Loucy (cell line): ENCODE measurements around the gene GP5.

Experiments
- H2AFZ ChIP-seq: fragments of 200-600 bp; sonication (generic); 2 replicates; pipeline ENCODE4 v1.6.0; 2016; ENCODE audit warnings: antibody characterized with exemption, mild to moderate bottlenecking, low read length, moderate library complexity
- H3F3A ChIP-seq: fragments of 200-600 bp; 2 replicates; pipeline ENCODE4 v1.6.0; 2016; ENCODE audit warnings: antibody characterized with exemption, low read depth, mild to moderate bottlenecking
- H3K27me3 ChIP-seq: fragments of 200-600 bp; sonication (generic); 2 replicates; pipeline ENCODE4 v1.6.1; 2014; ENCODE audit warnings: low read length, mild to moderate bottlenecking; ENCODE audit not compliant: insufficient read depth, poor library complexity, severe bottlenecking
- H3K36me3 ChIP-seq: fragments of 200-600 bp; sonication (generic); 2 replicates; pipeline ENCODE4 v1.6.1; 2016; ENCODE audit warnings: low read length; ENCODE audit not compliant: insufficient read depth
- H3K4me1 ChIP-seq: fragments of 200-600 bp; sonication (generic); 2 replicates; pipeline ENCODE4 v1.5.1; 2014; ENCODE audit warnings: low read length, mild to moderate bottlenecking; ENCODE audit not compliant: insufficient read depth, poor library complexity, severe bottlenecking
- H3K4me2 ChIP-seq: fragments of 200-600 bp; sonication (generic); 2 replicates; pipeline ENCODE4 v1.6.0; 2014; ENCODE audit warnings: antibody characterized with exemption, low read length, low read depth, mild to moderate bottlenecking; ENCODE audit not compliant: poor library complexity, severe bottlenecking
- H3K4me3 ChIP-seq: fragments of 200-600 bp; sonication (generic); 2 replicates; pipeline ENCODE4 v1.5.1; 2014; ENCODE audit warnings: low read length, mild to moderate bottlenecking, mixed read lengths; ENCODE audit not compliant: poor library complexity, severe bottlenecking
- H3K79me2 ChIP-seq: fragments of 200-600 bp; sonication (generic); 2 replicates; pipeline ENCODE4 v1.6.1; 2014; ENCODE audit warnings: low read length; ENCODE audit not compliant: insufficient read depth
- H3K9ac ChIP-seq: fragments of 200-600 bp; sonication (generic); 2 replicates; pipeline ENCODE4 v1.6.0; 2014; ENCODE audit warnings: mild to moderate bottlenecking, low read depth, low read length, moderate library complexity; ENCODE audit not compliant: poor library complexity, severe bottlenecking
- H3K9me2 ChIP-seq: fragments of 200-600 bp; sonication (generic); replicated peaks from 2 replicates; pipeline ENCODE4 v1.6.1; 2016; ENCODE audit warnings: low read depth, low read length, mixed read lengths
- H3K9me3 ChIP-seq: fragments of 200-600 bp; sonication (generic); 2 replicates; pipeline ENCODE4 v1.6.1; 2014; ENCODE audit warnings: mild to moderate bottlenecking, antibody characterized with exemption, low read length, low read depth; ENCODE audit not compliant: insufficient read depth
- H4K20me1 ChIP-seq: fragments of 200-600 bp; sonication (generic); 2 replicates; pipeline ENCODE4 v1.6.0; 2014; ENCODE audit warnings: antibody characterized with exemption, low read length, mild to moderate bottlenecking; ENCODE audit not compliant: insufficient read depth, poor library complexity, severe bottlenecking
- EZH2phosphoT487 ChIP-seq: fragments of 200-600 bp; IDR thresholded peaks from 2 replicates; pipeline ENCODE4 v1.6.1; 2018; ENCODE audit warnings: antibody characterized with exemption, mild to moderate bottlenecking, moderate library complexity, borderline replicate concordance
- TF ChIP-seq, protein P1 (sequence below): fragments of 200-600 bp; sonication (generic); conservative IDR thresholded peaks from 2 replicates; pipeline ENCODE4 v1.5.1; 2014; ENCODE audit warnings: mild to moderate bottlenecking, antibody characterized with exemption, low read length

The GP5 gene

GRCh38 chr3:194407423-194407822, 8.4 kb upstream of the GP5 start:
- Histone ChIP-seq H3K4me1 (no peaks in the 10 kb centered on the region), H3K27me3 (no peaks in the 10 kb centered on the region), H3K4me2 (no peak overlapping the region), H2AFZ (no peak overlapping the region), H4K20me1 (no peaks in the 10 kb centered on the region), H3K4me3 (no peak overlapping the region), H3F3A (no peaks in the 10 kb centered on the region), H3K36me3 (peaks cover 22% of the 10 kb centered on the region; the same call in 1 of the 2 replicates), H3K9ac (no peak overlapping the region), H3K79me2 (no peaks in the 10 kb centered on the region), H3K9me2 (no peaks in the 10 kb centered on the region), H3K9me3 (no peaks in the 10 kb centered on the region)
- no peak for TF ChIP-seq EZH2phosphoT487
- TF ChIP-seq, protein P1, sequence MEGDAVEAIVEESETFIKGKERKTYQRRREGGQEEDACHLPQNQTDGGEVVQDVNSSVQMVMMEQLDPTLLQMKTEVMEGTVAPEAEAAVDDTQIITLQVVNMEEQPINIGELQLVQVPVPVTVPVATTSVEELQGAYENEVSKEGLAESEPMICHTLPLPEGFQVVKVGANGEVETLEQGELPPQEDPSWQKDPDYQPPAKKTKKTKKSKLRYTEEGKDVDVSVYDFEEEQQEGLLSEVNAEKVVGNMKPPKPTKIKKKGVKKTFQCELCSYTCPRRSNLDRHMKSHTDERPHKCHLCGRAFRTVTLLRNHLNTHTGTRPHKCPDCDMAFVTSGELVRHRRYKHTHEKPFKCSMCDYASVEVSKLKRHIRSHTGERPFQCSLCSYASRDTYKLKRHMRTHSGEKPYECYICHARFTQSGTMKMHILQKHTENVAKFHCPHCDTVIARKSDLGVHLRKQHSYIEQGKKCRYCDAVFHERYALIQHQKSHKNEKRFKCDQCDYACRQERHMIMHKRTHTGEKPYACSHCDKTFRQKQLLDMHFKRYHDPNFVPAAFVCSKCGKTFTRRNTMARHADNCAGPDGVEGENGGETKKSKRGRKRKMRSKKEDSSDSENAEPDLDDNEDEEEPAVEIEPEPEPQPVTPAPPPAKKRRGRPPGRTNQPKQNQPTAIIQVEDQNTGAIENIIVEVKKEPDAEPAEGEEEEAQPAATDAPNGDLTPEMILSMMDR, result no peak

GRCh38 chr3:194405766-194406165, 6.7 kb upstream of the GP5 start:
- Histone ChIP-seq H3F3A (no peaks in the 10 kb centered on the region), H3K4me3 (no peak overlapping the region), H3K36me3 (peaks cover 22% of the 10 kb centered on the region; the same call in 1 of the 2 replicates)

GRCh38 chr3:194404365-194405140, 5.5 kb upstream of the GP5 start:
- TF ChIP-seq, protein P1, result peak; percentile 91
- TF ChIP-seq EZH2phosphoT487, result no peak

More at GRCh38 chr3:194405766-194406165, 6.7 kb upstream of the GP5 start:
- Histone ChIP-seq H3K9me3 (no peaks in the 10 kb centered on the region), H4K20me1 (no peaks in the 10 kb centered on the region), H3K4me2 (no peak overlapping the region), H3K79me2 (no peaks in the 10 kb centered on the region), H3K4me1 (no peaks in the 10 kb centered on the region), H3K9ac (no peak overlapping the region), H3K27me3 (no peaks in the 10 kb centered on the region), H3K9me2 (no peaks in the 10 kb centered on the region), H2AFZ (no peak overlapping the region)
- TF ChIP-seq EZH2phosphoT487, result no peak
- TF ChIP-seq, protein P1, result no peak

More at GRCh38 chr3:194404365-194405140, 5.5 kb upstream of the GP5 start:
- Histone ChIP-seq H3K4me2 (no peak overlapping the region), H3K36me3 (peaks cover 22% of the 10 kb centered on the region; the same call in 1 of the 2 replicates), H3F3A (no peaks in the 10 kb centered on the region), H3K4me1 (peaks cover 5% of the 10 kb centered on the region), H3K9me3 (no peaks in the 10 kb centered on the region), H4K20me1 (no peaks in the 10 kb centered on the region), H3K4me3 (no peak overlapping the region), H3K79me2 (no peaks in the 10 kb centered on the region), H3K9ac (no peak overlapping the region), H2AFZ (no peak overlapping the region), H3K9me2 (no peaks in the 10 kb centered on the region), H3K27me3 (no peaks in the 10 kb centered on the region)
